Measurements from ENCODE around the gene GABRR1.

Gene GABRR1

GRCh38 chr6:89217299-89217910 is at the start of gene GABRR1:
Gene GABRR1, minus strand, starts transcription at chr6:89217358. Its CDS starts 36 bp downstream, at chr6:89217322.
- no peak for TF ChIP-seq CTCF (IDR thresholded peaks at IDR 0.05; ENCODE audit: extremely low read depth, missing control alignments)
- DNase-seq (ENCODE audit: low spot score), result no peak

- TF ChIP-seq CTCF (IDR thresholded peaks at IDR 0.05; ENCODE audit: extremely low read depth, missing control alignments), result no peak
- DNase-seq (ENCODE audit: low spot score), result no peak
Measured at GRCh38 chr6:89264296-89264695, 47.1 kb upstream of the GABRR1 start.

GRCh38 chr6:89260832-89261231 is 43.7 kb upstream of the GABRR1 start:
- no peak for TF ChIP-seq CTCF (IDR thresholded peaks at IDR 0.05; ENCODE audit: extremely low read depth, missing control alignments)
- no peak for DNase-seq (ENCODE audit: low spot score)

- DNase-seq (ENCODE audit: low spot score), result peak; percentile 42
Measured at GRCh38 chr6:89260310-89260709, 43.2 kb upstream of the GABRR1 start.

GRCh38 chr6:89258912-89259311 is 41.8 kb upstream of the GABRR1 start:
- TF ChIP-seq CTCF (IDR thresholded peaks at IDR 0.05; ENCODE audit: extremely low read depth, missing control alignments), result no peak
- peak; percentile 36 for DNase-seq (ENCODE audit: low spot score)

More at GRCh38 chr6:89260310-89260709, 43.2 kb upstream of the GABRR1 start:
- TF ChIP-seq CTCF (IDR thresholded peaks at IDR 0.05; ENCODE audit: extremely low read depth, missing control alignments), result no peak

- no peak for TF ChIP-seq CTCF (IDR thresholded peaks at IDR 0.05; ENCODE audit: extremely low read depth, missing control alignments)
- no peak for DNase-seq (ENCODE audit: low spot score)
Measured at GRCh38 chr6:89257781-89258180, 40.6 kb upstream of the GABRR1 start.

- no peak for TF ChIP-seq CTCF (IDR thresholded peaks at IDR 0.05; ENCODE audit: extremely low read depth, missing control alignments)
- DNase-seq (ENCODE audit: low spot score), result no peak
Measured at GRCh38 chr6:89257346-89257745, 40.2 kb upstream of the GABRR1 start.

Data from GM20000 (cell line).